H1 (cell line): ENCODE results near the gene MLYCD. TPM values are rescaled to one million over a fixed set of nuclear protein-coding genes. Genes with fewer than 3 reads are reported as not detected.

Experiments
- ASH2L ChIP-seq: fragments of 200-600, 300-600 bp; sonication (generic); IDR thresholded peaks from one replicate; pipeline ENCODE4 v1.7.1; 2017; ENCODE audit warnings: low read length
- CHD2 ChIP-seq: IDR thresholded peaks from 2 replicates; pipeline ENCODE4 v1.6.1; 2012; ENCODE audit warnings: low read length, improper control_type of control experiment
- EP300 ChIP-seq, 2 experiments: IDR thresholded peaks; 1 replicate in 1 of 2; 2 replicates in 1 of 2; pipeline ENCODE4 v1.6.1; 2011 to 2012; ENCODE audit warnings: low read depth in 2 of 2, low read length in 2 of 2, mild to moderate bottlenecking in 2 of 2, borderline replicate concordance in 1 of 2, inconsistent platforms in 1 of 2, moderate library complexity in 1 of 2
- JUN ChIP-seq: IDR thresholded peaks from 2 replicates; pipeline ENCODE4 v1.6.1; 2011; ENCODE audit warnings: low read depth, mild to moderate bottlenecking, improper control_type of control experiment, low read length
- JUND ChIP-seq: IDR thresholded peaks from 2 replicates; pipeline ENCODE4 v1.6.1; 2011; ENCODE audit warnings: mild to moderate bottlenecking, improper control_type of control experiment, low read length
- MAX ChIP-seq: IDR thresholded peaks from 2 replicates; pipeline ENCODE4 v1.6.1; 2012; ENCODE audit warnings: inconsistent platforms
- POU5F1 ChIP-seq: IDR thresholded peaks from 2 replicates; pipeline ENCODE4 v1.6.1; 2011; ENCODE audit warnings: low read depth, mild to moderate bottlenecking, low read length, moderate library complexity
- polyA plus RNA-seq, 7 experiments: library from polyadenylated mRNA; depleted of rRNA in 3 of 7; stranded (reverse) in 5 of 7; unstranded in 2 of 7; fragments of >200 nt in 5 of 7; fragments of 200-250 nt in 2 of 7; gene quantifications; 1 replicate in 5 of 7; 2 replicates in 1 of 7; 4 replicates in 1 of 7; pipeline versions ENCODE4 v1.2.1 to v1.2.3, GENCODE V29; 2011 to 2013; ENCODE audit warnings: missing spikeins in 2 of 7, mixed read lengths in 2 of 7
- total RNA-seq: library from RNA; stranded (reverse); fragmentation: NEBNext Ultra II Directional; extraction: Animal tissue kit (Norgen Biotek cat#: 25700); gene quantifications from 2 replicates; pipeline ENCODE4 v1.2.1, GENCODE V29; 2021

Gene MLYCD
- total and polyA plus RNA-seq, 2 of the 8 experiments (the other 6 are each of a cell fraction or from before 2014, with no cell fraction given): 3.7 to 7.0 TPM

GRCh38 chr16:83942074-83942473 is 43.2 kb downstream of the MLYCD start (continued):
- no peak for TF ChIP-seq EP300 (IDR thresholded peaks at IDR 0.05; ENCODE audit: borderline replicate concordance in 1 of 2, low read depth in 2 of 2, low read length in 2 of 2)
- no peak for TF ChIP-seq JUN
- TF ChIP-seq POU5F1: no peak
- TF ChIP-seq ASH2L: no peak
- no peak for TF ChIP-seq MAX
- TF ChIP-seq CHD2: no peak
- TF ChIP-seq JUND: no peak
